Dedifferentiated amniotic fluid mesenchymal stem cell (primary cell): Measurements from ENCODE around the gene CNTNAP2.
"Not testable (repeated sequence)": the region's sequence is repeated elsewhere in the genome, so short reads cannot be mapped to it uniquely, and the experiment has no call there.

Experiments used
- DNase-seq: peaks from one replicate; pipeline ENCODE4 v3.0.0-alpha.2; 2016; ENCODE audit errors: extremely low spot score

Gene CNTNAP2

GRCh38 chr7:146150153-146150552 lies 33.6 kb downstream of the CNTNAP2 start:
- DNase-seq = peak; percentile 22

- no peak for DNase-seq
These were observed 55.5 kb downstream of the CNTNAP2 start for GRCh38 chr7:146172112-146172511.

- DNase-seq = no peak
These were observed 59.1 kb downstream of the CNTNAP2 start for GRCh38 chr7:146175716-146176115.

- no peak for DNase-seq
These were observed 60.3 kb downstream of the CNTNAP2 start for GRCh38 chr7:146176860-146177259.

GRCh38 chr7:146177301-146177700 lies 60.7 kb downstream of the CNTNAP2 start:
- no peak for DNase-seq

- DNase-seq = no peak
These were observed 69.2 kb downstream of the CNTNAP2 start for GRCh38 chr7:146185844-146186243.

GRCh38 chr7:146191428-146191827 lies 74.8 kb downstream of the CNTNAP2 start:
- DNase-seq = not testable (repeated sequence)

- DNase-seq = no peak
These were observed 85.3 kb downstream of the CNTNAP2 start for GRCh38 chr7:146201945-146202344.

- DNase-seq = no peak
These were observed 89.7 kb downstream of the CNTNAP2 start for GRCh38 chr7:146206270-146206669.

- DNase-seq = no peak
These were observed 91.9 kb downstream of the CNTNAP2 start for GRCh38 chr7:146208492-146208891.

GRCh38 chr7:146214842-146215241 lies 98.2 kb downstream of the CNTNAP2 start:
- no peak for DNase-seq

GRCh38 chr7:146216396-146217041 lies 99.9 kb downstream of the CNTNAP2 start:
- no peak for DNase-seq

- DNase-seq = no peak
These were observed 107.2 kb downstream of the CNTNAP2 start for GRCh38 chr7:146223851-146224250.

- DNase-seq = no peak
These were observed 116.0 kb downstream of the CNTNAP2 start for GRCh38 chr7:146232604-146233003.

- no peak for DNase-seq
These were observed 118.6 kb downstream of the CNTNAP2 start for GRCh38 chr7:146235195-146235594.

GRCh38 chr7:146242661-146243060 lies 126.1 kb downstream of the CNTNAP2 start:
- DNase-seq = no peak

GRCh38 chr7:146247991-146248390 lies 131.4 kb downstream of the CNTNAP2 start:
- DNase-seq = not testable (repeated sequence)

GRCh38 chr7:146248744-146249143 lies 132.1 kb downstream of the CNTNAP2 start:
- not testable (repeated sequence) for DNase-seq

GRCh38 chr7:146249272-146249671 lies 132.7 kb downstream of the CNTNAP2 start:
- DNase-seq = no peak

GRCh38 chr7:146255609-146256008 lies 139.0 kb downstream of the CNTNAP2 start:
- no peak for DNase-seq

GRCh38 chr7:146262527-146262926 lies 145.9 kb downstream of the CNTNAP2 start:
- DNase-seq = no peak

GRCh38 chr7:146276888-146277287 lies 160.3 kb downstream of the CNTNAP2 start:
- no peak for DNase-seq

- DNase-seq = no peak
These were observed 168.8 kb downstream of the CNTNAP2 start for GRCh38 chr7:146285418-146285817.

GRCh38 chr7:146290746-146291145 lies 174.1 kb downstream of the CNTNAP2 start:
- no peak for DNase-seq
